A673 (cell line): ENCODE results near the gene DNAJA4. TPM values are rescaled to one million over a fixed set of nuclear protein-coding genes. Genes with fewer than 3 reads are reported as not detected.

Experiments
- BruUV-seq: library from RNA; stranded (reverse); fragments of 400-500 nt; replicated peaks from 2 replicates; lab custom pipeline; 2021; lab: Mats Ljungman, UMichigan
- CTCF ChIA-PET: fragments of 300-600 bp; sonication (Branson Sonifier 250); formaldehyde crosslinking; loops from one replicate; lab custom pipeline; 2022; ENCODE audit warnings: antibody characterized with exemption; lab: Charles Lee
- POLR2A ChIA-PET: fragments of 300-600 bp; sonication (Branson Sonifier 250); formaldehyde crosslinking; loops from one replicate; lab custom pipeline; 2022; ENCODE audit warnings: antibody characterized with exemption; ENCODE audit not compliant: low non-redundant PET; lab: Charles Lee
- DNase-seq: peaks from one replicate; pipeline ENCODE4 v3.0.0-alpha.2; 2015; ENCODE audit warnings: low spot score
- H3K27ac ChIP-seq: fragments of 200-600 bp; sonication (generic); 2 replicates; pipeline ENCODE4 v1.5.1; 2016; ENCODE audit warnings: mixed run types, low read depth, mild to moderate bottlenecking, mixed read lengths, antibody characterized with exemption, low read length; ENCODE audit not compliant: poor library complexity, severe bottlenecking
- H3K27me3 ChIP-seq: fragments of 200-600 bp; sonication (generic); replicated peaks from 2 replicates; pipeline ENCODE4 v1.6.1; 2017; ENCODE audit warnings: mixed run types, low read depth, mild to moderate bottlenecking, mixed read lengths, antibody characterized with exemption, low read length; ENCODE audit not compliant: insufficient read depth, poor library complexity
- H3K36me3 ChIP-seq: fragments of 200-600 bp; sonication (generic); 2 replicates; pipeline ENCODE4 v1.6.1; 2016; ENCODE audit warnings: mixed run types, mild to moderate bottlenecking, mixed read lengths, antibody characterized with exemption, low read length; ENCODE audit not compliant: insufficient read depth, poor library complexity, severe bottlenecking
- H3K4me1 ChIP-seq: fragments of 200-600 bp; sonication (generic); 2 replicates; pipeline ENCODE4 v1.6.1; 2017; ENCODE audit warnings: mixed run types, mild to moderate bottlenecking, mixed read lengths, antibody characterized with exemption, low read length; ENCODE audit not compliant: insufficient read depth, poor library complexity, severe bottlenecking
- H3K4me3 ChIP-seq: fragments of 200-600 bp; sonication (generic); 2 replicates; pipeline ENCODE4 v1.5.1; 2016; ENCODE audit warnings: low read depth, mixed run types, mild to moderate bottlenecking, mixed read lengths, low read length; ENCODE audit not compliant: poor library complexity, severe bottlenecking
- H3K9me3 ChIP-seq: fragments of 200-600 bp; sonication (generic); 2 replicates; pipeline ENCODE4 v1.6.1; 2016; ENCODE audit warnings: mixed run types, low read depth, mild to moderate bottlenecking, mixed read lengths, antibody characterized with exemption, low read length; ENCODE audit not compliant: poor library complexity, severe bottlenecking
- CTCF ChIP-seq: fragments of 300-800, 200-600 bp; sonication (generic); conservative IDR thresholded peaks from 2 replicates; pipeline ENCODE4 v1.5.1; 2017; ENCODE audit warnings: low read depth, mild to moderate bottlenecking, antibody characterized with exemption, low read length, moderate library complexity, mixed read lengths
- EZH2 ChIP-seq: fragments of 200-600 bp; sonication (generic); IDR thresholded peaks from 2 replicates; pipeline ENCODE4 v1.6.1; 2017; ENCODE audit warnings: borderline replicate concordance, low read depth, mild to moderate bottlenecking, mixed read lengths, antibody characterized with exemption, low read length; ENCODE audit not compliant: poor library complexity, severe bottlenecking
- intact Hi-C: fragments of 100-400 bp; cut with micrococcal nuclease; formaldehyde crosslinking; loops from one replicate; pipeline ENCODE4 v1.10.0; 2022; ENCODE audit not compliant: unreplicated experiment
- total RNA-seq: library from RNA; stranded (reverse); gene quantifications from 2 replicates; pipeline ENCODE4 v1.2.3, GENCODE V29; 2021

The DNAJA4 gene
- total RNA-seq, 1 experiment from 2014 or later = 15.7 TPM

- Histone ChIP-seq H3K27me3 (no peaks in the 10 kb centered on the region), H3K9me3 (no peaks in the 10 kb centered on the region), H3K27ac (peak overlapping the region; percentile 40), H3K36me3 (no peaks in the 10 kb centered on the region), H3K4me1 (peaks cover 22% of the 10 kb centered on the region), H3K4me3 (no peak overlapping the region)
- POLR2A ChIA-PET = no interaction called here
- intact Hi-C loops = no loop called here
- CTCF ChIA-PET = no interaction called here
- DNase-seq = no peak
- BruUV-seq = no TSS peak
- TF ChIP-seq CTCF (no peak), EZH2 (no peak)
These were observed 58.6 kb downstream of the DNAJA4 start for GRCh38 chr15:78322724-78323521.

GRCh38 chr15:78323693-78324092, 59.3 kb downstream of the DNAJA4 start:
- DNase-seq = no peak
- Histone ChIP-seq H3K4me3 (no peak overlapping the region), H3K9me3 (no peaks in the 10 kb centered on the region), H3K27ac (no peak overlapping the region), H3K36me3 (no peaks in the 10 kb centered on the region), H3K27me3 (no peaks in the 10 kb centered on the region), H3K4me1 (peaks cover 22% of the 10 kb centered on the region)
- ChIA-PET POLR2A (no interaction called here), CTCF (no interaction called here)
- no peak for TF ChIP-seq EZH2
- no peak for TF ChIP-seq CTCF
- BruUV-seq = no TSS peak
- intact Hi-C loops = no loop called here

- POLR2A ChIA-PET = no interaction called here
- H3K27me3 ChIP-seq = no peaks in the 10 kb centered on the region
- no peak overlapping the region for H3K4me3 ChIP-seq
- no peak overlapping the region for H3K27ac ChIP-seq
- no TSS peak for BruUV-seq
- peaks cover 22% of the 10 kb centered on the region for H3K4me1 ChIP-seq
- intact Hi-C loops = no loop called here
- no peak for DNase-seq
- no peaks in the 10 kb centered on the region for H3K9me3 ChIP-seq
- TF ChIP-seq EZH2 (no peak), CTCF (no peak)
- H3K36me3 ChIP-seq = no peaks in the 10 kb centered on the region
- CTCF ChIA-PET = no interaction called here
These were observed 59.8 kb downstream of the DNAJA4 start for GRCh38 chr15:78324144-78324543.
